OCI-LY7 (cell line): ENCODE results near the gene IL4. TPM values are rescaled to one million over a fixed set of nuclear protein-coding genes. Genes with fewer than 3 reads are reported as not detected.

Experiments used
- BruUV-seq: library from RNA; stranded (reverse); fragments of 400-500 nt; replicated peaks from 2 replicates; lab custom pipeline; 2021; lab: Mats Ljungman, UMichigan
- CTCF ChIA-PET: fragments of 300-600 bp; sonication (Branson Sonifier 250); formaldehyde crosslinking; loops from one replicate; lab custom pipeline; 2022; ENCODE audit warnings: antibody characterized with exemption; ENCODE audit not compliant: unreplicated experiment; lab: Charles Lee
- POLR2A ChIA-PET: fragments of 300-600 bp; sonication (Branson Sonifier 250); formaldehyde crosslinking; loops from one replicate; lab custom pipeline; 2022; ENCODE audit warnings: antibody characterized with exemption; lab: Charles Lee
- DNase-seq: peaks from one replicate; pipeline ENCODE4 v3.0.0-alpha.2; 2015; ENCODE audit warnings: low spot score
- H2AFZ ChIP-seq: fragments of 200-600 bp; sonication (generic), shearing (Covaris generic); 2 replicates; pipeline ENCODE4 v1.6.1; 2014; ENCODE audit warnings: mild to moderate bottlenecking, antibody characterized with exemption, low read length, moderate library complexity
- H3K27ac ChIP-seq: fragments of 200-600 bp; sonication (generic); 2 replicates; pipeline ENCODE4 v1.5.1; 2014; ENCODE audit warnings: mixed run types, low read depth, mild to moderate bottlenecking, moderate library complexity, low read length, inconsistent platforms; ENCODE audit not compliant: poor library complexity, severe bottlenecking
- H3K36me3 ChIP-seq: fragments of 200-600 bp; sonication (generic); 2 replicates; pipeline ENCODE4 v1.6.1; 2014; ENCODE audit warnings: mild to moderate bottlenecking, antibody characterized with exemption, low read length, moderate library complexity, mixed read lengths; ENCODE audit not compliant: insufficient read depth
- H3K4me1 ChIP-seq: fragments of 200-600 bp; sonication (generic); 2 replicates; pipeline ENCODE4 v1.5.1; 2014; ENCODE audit warnings: mild to moderate bottlenecking, low read length; ENCODE audit not compliant: insufficient read depth, poor library complexity, severe bottlenecking
- H3K4me2 ChIP-seq: fragments of 200-600 bp; sonication (generic); 2 replicates; pipeline ENCODE4 v1.6.1; 2014; ENCODE audit warnings: mild to moderate bottlenecking, low read length
- H3K4me3 ChIP-seq: fragments of 200-600 bp; sonication (generic); 2 replicates; pipeline ENCODE4 v1.5.1; 2014; ENCODE audit warnings: mild to moderate bottlenecking, low read depth, low read length; ENCODE audit not compliant: poor library complexity, severe bottlenecking
- H3K79me2 ChIP-seq: fragments of 200-600 bp; sonication (generic); 2 replicates; pipeline ENCODE4 v1.6.1; 2016; ENCODE audit warnings: low read depth, mild to moderate bottlenecking, low read length, moderate library complexity, mixed read lengths; ENCODE audit not compliant: insufficient read depth
- H3K9me2 ChIP-seq: fragments of 200-600 bp; sonication (generic); 2 replicates; pipeline ENCODE4 v1.6.1; 2016; ENCODE audit warnings: mild to moderate bottlenecking, low read length, mixed read lengths; ENCODE audit not compliant: insufficient read depth
- H3K9me3 ChIP-seq: fragments of 200-600 bp; sonication (generic); 2 replicates; pipeline ENCODE4 v1.6.1; 2014; ENCODE audit warnings: mild to moderate bottlenecking, mixed run types, low read length, mixed read lengths
- H4K20me1 ChIP-seq: fragments of 200-600 bp; sonication (generic); 2 replicates; pipeline ENCODE4 v1.6.1; 2014; ENCODE audit warnings: mild to moderate bottlenecking, antibody characterized with exemption, low read length, moderate library complexity, mixed read lengths; ENCODE audit not compliant: insufficient read depth
- EZH2phosphoT487 ChIP-seq: fragments of 200-600 bp; sonication (generic); IDR thresholded peaks from 2 replicates; pipeline ENCODE4 v1.6.1; 2018; ENCODE audit warnings: low read depth, borderline replicate concordance, mild to moderate bottlenecking, mixed run types, antibody characterized with exemption, low read length, moderate library complexity, mixed read lengths
- intact Hi-C: fragments of 100-400 bp; cut with micrococcal nuclease; formaldehyde crosslinking; loops from one replicate; pipeline ENCODE4 v1.10.0; 2022; ENCODE audit not compliant: unreplicated experiment
- total RNA-seq, 2 experiments: library from RNA; depleted of rRNA in 1 of 2; stranded (reverse); fragments of >200 nt in 1 of 2; shearing (Covaris generic) in 1 of 2; gene quantifications; 2 replicates each; pipeline ENCODE4 v1.2.3, GENCODE V29; 2014 to 2022
- TF ChIP-seq, protein P1 (sequence below): fragments of 200-600 bp; sonication (generic); conservative IDR thresholded peaks from 2 replicates; pipeline ENCODE4 v1.5.1; 2014; ENCODE audit warnings: mild to moderate bottlenecking, antibody characterized with exemption, low read length, moderate library complexity, mixed read lengths

Gene IL4
- total RNA-seq, 2 experiments from 2014 or later = not detected

- Histone ChIP-seq H3K4me3 (no peak overlapping the region), H3K27ac (no peak overlapping the region), H3K79me2 (no peaks in the 10 kb centered on the region), H3K9me2 (no peaks in the 10 kb centered on the region), H2AFZ (no peak overlapping the region), H4K20me1 (no peaks in the 10 kb centered on the region), H3K9me3 (no peaks in the 10 kb centered on the region), H3K4me2 (no peak overlapping the region), H3K4me1 (no peaks in the 10 kb centered on the region), H3K36me3 (no peaks in the 10 kb centered on the region)
- TF ChIP-seq EZH2phosphoT487 = no peak
- TF ChIP-seq, protein P1, sequence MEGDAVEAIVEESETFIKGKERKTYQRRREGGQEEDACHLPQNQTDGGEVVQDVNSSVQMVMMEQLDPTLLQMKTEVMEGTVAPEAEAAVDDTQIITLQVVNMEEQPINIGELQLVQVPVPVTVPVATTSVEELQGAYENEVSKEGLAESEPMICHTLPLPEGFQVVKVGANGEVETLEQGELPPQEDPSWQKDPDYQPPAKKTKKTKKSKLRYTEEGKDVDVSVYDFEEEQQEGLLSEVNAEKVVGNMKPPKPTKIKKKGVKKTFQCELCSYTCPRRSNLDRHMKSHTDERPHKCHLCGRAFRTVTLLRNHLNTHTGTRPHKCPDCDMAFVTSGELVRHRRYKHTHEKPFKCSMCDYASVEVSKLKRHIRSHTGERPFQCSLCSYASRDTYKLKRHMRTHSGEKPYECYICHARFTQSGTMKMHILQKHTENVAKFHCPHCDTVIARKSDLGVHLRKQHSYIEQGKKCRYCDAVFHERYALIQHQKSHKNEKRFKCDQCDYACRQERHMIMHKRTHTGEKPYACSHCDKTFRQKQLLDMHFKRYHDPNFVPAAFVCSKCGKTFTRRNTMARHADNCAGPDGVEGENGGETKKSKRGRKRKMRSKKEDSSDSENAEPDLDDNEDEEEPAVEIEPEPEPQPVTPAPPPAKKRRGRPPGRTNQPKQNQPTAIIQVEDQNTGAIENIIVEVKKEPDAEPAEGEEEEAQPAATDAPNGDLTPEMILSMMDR = no peak
- intact Hi-C loops = no loop called here
- no TSS peak for BruUV-seq
- ChIA-PET CTCF (no interaction called here), POLR2A (no interaction called here)
- DNase-seq = no peak
Observed at GRCh38 chr5:132655821-132656773, 17.7 kb upstream of the IL4 start.

GRCh38 chr5:132656774-132657355, 16.9 kb upstream of the IL4 start:
- ChIA-PET POLR2A (no interaction called here), CTCF (no interaction called here)
- no peak for TF ChIP-seq EZH2phosphoT487
- TF ChIP-seq, protein P1 = no peak
- no peak overlapping the region for H3K4me2 ChIP-seq
- no peak for DNase-seq
- H3K79me2 ChIP-seq = no peaks in the 10 kb centered on the region
- H3K9me2 ChIP-seq = no peaks in the 10 kb centered on the region
- no peak overlapping the region for H2AFZ ChIP-seq
- H3K36me3 ChIP-seq = no peaks in the 10 kb centered on the region
- H3K9me3 ChIP-seq = no peaks in the 10 kb centered on the region
- H3K27ac ChIP-seq = no peak overlapping the region
- no peaks in the 10 kb centered on the region for H3K4me1 ChIP-seq
- intact Hi-C loops = no loop called here
- no TSS peak for BruUV-seq
- no peak overlapping the region for H3K4me3 ChIP-seq
- no peaks in the 10 kb centered on the region for H4K20me1 ChIP-seq
